HepG2 (cell line): ENCODE measurements around the gene ADAMTS18. TPM values are rescaled to one million over a fixed set of nuclear protein-coding genes. Genes with fewer than 3 reads are reported as not detected.

ENCODE experiments used
- ATF5 ChIP-seq: sonication (generic); formaldehyde crosslinking; IDR thresholded peaks from 2 replicates; pipeline ENCODE4 v1.4.0; 2020; ENCODE audit warnings: mild to moderate bottlenecking, low read depth, missing genetic modification reagents
- BCL6 ChIP-seq: IDR thresholded peaks from 2 replicates; pipeline ENCODE4 v1.6.1; 2016; ENCODE audit warnings: missing genetic modification reagents, missing compliant biosample characterization
- NR2F2 ChIP-seq: IDR thresholded peaks from 2 replicates; pipeline ENCODE4 v1.6.1; 2012; ENCODE audit warnings: low read depth, inconsistent platforms, borderline replicate concordance
- NR2F6 ChIP-seq, 2 experiments: IDR thresholded peaks; 2 replicates each; pipeline ENCODE4 v1.6.1; 2016; ENCODE audit warnings: antibody characterized with exemption in 1 of 2, mild to moderate bottlenecking in 1 of 2
- PAXIP1 ChIP-seq: sonication (generic); formaldehyde crosslinking; conservative IDR thresholded peaks from 2 replicates; pipeline ENCODE4 v1.4.0; 2020; ENCODE audit warnings: mild to moderate bottlenecking, missing genetic modification reagents, moderate library complexity
- RERE ChIP-seq: IDR thresholded peaks from 2 replicates; pipeline ENCODE4 v1.6.1; 2016; ENCODE audit warnings: low read depth, missing genetic modification reagents, missing compliant biosample characterization
- ZNF609 ChIP-seq: sonication (generic); formaldehyde crosslinking; IDR thresholded peaks from 2 replicates; pipeline ENCODE4 v1.4.0; 2020; ENCODE audit warnings: mild to moderate bottlenecking, missing genetic modification reagents, borderline replicate concordance
- polyA plus RNA-seq, 8 experiments: library from polyadenylated mRNA; depleted of rRNA in 3 of 8; stranded (reverse) in 7 of 8; unstranded in 1 of 8; fragments of >200 nt; fragmentation: Illumina TruSeq in 4 of 8; extraction: Trizol in 4 of 8; gene quantifications; 2 replicates each; pipeline versions ENCODE4 v1.2.1 to v1.2.3, GENCODE V29; 2011 to 2016; ENCODE audit warnings: low read depth in 4 of 8, missing spikeins in 1 of 8, mixed read lengths in 1 of 8; ENCODE audit not compliant: insufficient read depth in 1 of 8
- total RNA-seq, 5 experiments: library from RNA; depleted of rRNA; stranded (reverse); fragments of >200 nt; fragmentation: Illumina TruSeq; extraction: Trizol; gene quantifications; 2 replicates each; pipeline ENCODE4 v1.2.3, GENCODE V29; 2016; ENCODE audit warnings: low read depth in 1 of 5
- TF ChIP-seq, protein P1 (sequence below): sonication (generic); formaldehyde crosslinking; IDR thresholded peaks from 2 replicates; pipeline ENCODE4 v1.5.0; 2020; ENCODE audit warnings: missing genetic modification reagents, mild to moderate bottlenecking, borderline replicate concordance

ADAMTS18 gene
- total and polyA plus RNA-seq, 2 of the 13 experiments (the other 11 are each of a cell fraction or from before 2014, with no cell fraction given): 0.01 TPM; not detected in 1

DNA sequence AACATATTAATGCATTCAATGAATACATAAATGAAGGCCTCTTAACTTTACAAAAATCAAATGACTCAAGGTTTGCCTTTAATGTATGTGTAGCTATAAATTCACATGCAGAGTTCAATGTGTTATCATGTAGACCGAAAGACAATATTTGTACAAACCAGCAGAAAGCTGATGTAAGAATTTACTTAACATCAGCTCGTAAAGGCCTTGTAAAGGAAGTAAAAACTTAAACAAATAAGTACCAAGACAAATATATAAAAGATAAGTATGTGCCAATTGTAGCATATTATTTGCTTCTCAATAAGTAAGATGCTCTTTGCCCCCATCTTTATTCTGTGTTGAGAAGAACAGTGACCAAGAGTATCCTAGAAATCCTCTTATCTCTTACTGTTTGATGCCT is 130.0 kb downstream of the ADAMTS18 start (continued):
- TF ChIP-seq PAXIP1 (CRISPR knock-in tag): 0 out of 2 replicates have a peak, but pooled peaks have one; percentile 20
- 0 out of 2 replicates have a peak, but pooled peaks have one; percentile 36 for TF ChIP-seq BCL6 (CRISPR knock-in tag)
- no peak for TF ChIP-seq ATF5
- TF ChIP-seq NR2F6 (IDR thresholded peaks at IDR 0.05): peak; percentile 53
- TF ChIP-seq NR2F6 (CRISPR knock-in tag; IDR thresholded peaks at IDR 0.05): no peak
- peak; percentile 53; the same call in 1 of the 2 replicates for TF ChIP-seq NR2F2
- TF ChIP-seq, protein P1, sequence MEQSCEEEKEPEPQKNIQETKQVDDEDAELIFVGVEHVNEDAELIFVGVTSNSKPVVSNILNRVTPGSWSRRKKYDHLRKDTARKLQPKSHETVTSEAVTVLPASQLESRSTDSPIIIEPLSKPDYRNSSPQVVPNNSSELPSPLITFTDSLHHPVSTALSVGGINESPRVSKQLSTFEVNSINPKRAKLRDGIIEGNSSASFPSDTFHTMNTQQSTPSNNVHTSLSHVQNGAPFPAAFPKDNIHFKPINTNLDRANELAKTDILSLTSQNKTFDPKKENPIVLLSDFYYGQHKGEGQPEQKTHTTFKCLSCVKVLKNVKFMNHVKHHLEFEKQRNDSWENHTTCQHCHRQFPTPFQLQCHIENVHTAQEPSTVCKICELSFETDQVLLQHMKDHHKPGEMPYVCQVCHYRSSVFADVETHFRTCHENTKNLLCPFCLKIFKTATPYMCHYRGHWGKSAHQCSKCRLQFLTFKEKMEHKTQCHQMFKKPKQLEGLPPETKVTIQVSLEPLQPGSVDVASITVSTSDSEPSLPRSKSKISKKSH (CRISPR knock-in tag): no peak
- peak; percentile 83 for TF ChIP-seq ZNF609 (CRISPR knock-in tag)
- TF ChIP-seq RERE (CRISPR knock-in tag): peak; percentile 58; the same call in 1 of the 2 replicates
